Heart right ventricle (tissue), 16 donors: Measurements from ENCODE around the gene NUP133. TPM values are rescaled to one million over a fixed set of nuclear protein-coding genes. Genes with fewer than 3 reads are reported as not detected.

Experiments
- ATAC-seq, 8 donors: fragments of 200-7000 bp; cut with Tn5 transposase; one replicate each; pipeline ENCODE4 v1.9.1; 2020; ENCODE audit warnings: mild to moderate bottlenecking in 8 of 8, moderate library complexity in 8 of 8, moderate number of reproducible peaks in 1 of 8
- DNase-seq, 2 donors: peaks; one replicate each; pipeline ENCODE4 v3.0.0-alpha.2; 2020
- H3K27ac ChIP-seq, 10 donors: fragments of 200-600 bp; sonication (generic) in 2 of 10; one replicate each; pipeline versions ENCODE4 v1.5.0 to v1.8.0; 2020 to 2022; ENCODE audit warnings: mild to moderate bottlenecking in 3 of 10
- H3K27me3 ChIP-seq, 7 donors: fragments of 200-600 bp; one replicate each; pipeline ENCODE4 v1.8.0; 2021 to 2022; ENCODE audit warnings: mild to moderate bottlenecking in 2 of 7
- H3K36me3 ChIP-seq, 9 donors: fragments of 200-600 bp; sonication (generic) in 1 of 9; one replicate each; pipeline versions ENCODE4 v1.5.0 to v1.8.0; 2020 to 2022; ENCODE audit warnings: mild to moderate bottlenecking in 2 of 9
- H3K4me1 ChIP-seq, 9 donors: fragments of 200-600 bp; sonication (generic) in 1 of 9; one replicate each; pipeline versions ENCODE4 v1.5.0 to v1.8.0; 2020 to 2022; ENCODE audit warnings: mild to moderate bottlenecking in 4 of 9
- H3K4me3 ChIP-seq, 10 donors: fragments of 200-600 bp; sonication (generic) in 2 of 10; one replicate each; pipeline versions ENCODE4 v1.5.0 to v1.8.0; 2020 to 2022; ENCODE audit warnings: mild to moderate bottlenecking in 7 of 10, moderate library complexity in 2 of 10
- H3K9me3 ChIP-seq, 11 donors: fragments of 200-600 bp in 10 of 11; sonication (generic) in 2 of 11; one replicate each; pipeline versions ENCODE4 v1.5.0 to v1.8.0; 2013 to 2022; ENCODE audit warnings: mild to moderate bottlenecking in 2 of 11, control low read depth in 1 of 11, moderate library complexity in 1 of 11
- WGBS, 2 donors: extraction: QIAGEN DNeasy Blood & Tissue Kit; methylation state at CpG; one replicate each; pipeline ENCODE4 v1.1.7; 2013; ENCODE audit warnings: inconsistent platforms in 1 of 2; 5-methylcytosine and 5-hydroxymethylcytosine counted together
- intact Hi-C, 10 donors: fragments of 100-400 bp; cut with DNase I; formaldehyde crosslinking; loops; one replicate each; pipeline versions ENCODE4 v1.11.1 to v1.14.2; 2022
- polyA plus RNA-seq, 2 donors: library from polyadenylated mRNA; stranded (reverse); fragments of 200-250 nt; gene quantifications; one replicate each; pipeline ENCODE4 v1.2.3, GENCODE V29; 2013
- total RNA-seq, 10 donors: library from RNA; stranded (reverse); fragmentation: NEBNext Ultra II Directional in 3 of 10; extraction: Animal tissue kit (Norgen Biotek cat#: 25700) in 3 of 10; gene quantifications; one replicate each; pipeline versions ENCODE4 v1.2.1 to v1.2.4, GENCODE V29; 2021 to 2023
- TF ChIP-seq, protein P1 (sequence below), 9 donors: fragments of 200-600 bp; sonication (generic) in 2 of 9; IDR thresholded peaks; one replicate each; pipeline versions ENCODE4 v1.5.0 to v1.8.0; 2021 to 2022; ENCODE audit warnings: antibody characterized with exemption in 9 of 9, mild to moderate bottlenecking in 5 of 9, moderate library complexity in 1 of 9
- donor health status: Arrhythmogenic right ventricular cardiomyopathy.
- donor health status: ischemic (EF 13 %, LVEDD 7.1; RV severe dilation, severe dysfunction).
- donor health status: healthy with polysubstance abuse.
- donor health status: DM: no; HTN: yes; CAD: no.
- donor health status: DM: no; HTN: no; CAD: no.
- donor health status: ischemic (EF 25% LVEDD 6.9; RV normal size, moderate dysfunction).
- donor health status: ischemic (EF 25% LVEDD 5.7; RV mildly dilated, moderate dysfunction).
- donor health status: healthy.
- donor health status: DM: yes; HTN: yes; CAD: no.
- donor health status: Ischemic cardiomyopathy.
- donor health status: ischemic (EF 35%, LVEDD 5.7; RV mildly dilated, moderate dysfunction).
- donor health status: nonischemic (EF 11% LVEDD 7.7; RV severe dilation, severe dysfunction).
- donor health status: DM: yes; HTN: yes; CAD: no.
- donor health status: PGD.
- donor health status: ischemic (EF 29% LVEDD 5.4; RV normal size, mild dysfunction).
- donor health status: nonischemic (EF 23%, LVEDD 6.1; RV moderate dilation, normal function).

Gene NUP133
- total and polyA plus RNA-seq, 12 donors, result 9.3 to 36.3 (median 31.3) TPM

DNA sequence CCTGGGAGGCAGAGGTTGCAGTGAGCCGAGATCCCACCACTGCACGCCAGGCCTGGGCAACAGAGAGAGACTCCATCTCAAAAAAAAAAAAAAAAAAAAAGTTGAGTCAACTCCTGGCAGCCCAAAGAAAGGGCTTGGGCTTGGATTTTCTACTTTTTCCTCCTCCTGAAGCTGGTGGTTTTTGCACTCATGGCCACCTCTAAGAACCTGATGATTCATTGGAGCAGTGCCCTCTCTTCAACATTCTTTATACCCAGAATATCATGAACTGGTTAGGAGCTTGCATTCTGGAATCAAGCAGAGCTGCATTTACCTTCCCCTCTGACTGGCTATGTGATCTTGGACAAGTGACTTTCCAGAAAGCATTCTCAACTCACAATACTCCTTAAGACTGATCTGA is 70.7 kb downstream of the NUP133 start:
- Histone ChIP-seq H3K4me1 (peaks cover 0 to 32% (median 17%) of the 10 kb centered on the region in 9 donors), H3K27me3 (peaks cover 7 to 36% (median 26%) of the 10 kb centered on the region in 7 donors), H3K27ac (peak overlapping the region in 1 of 10 donors; percentile 93), H3K36me3 (peaks cover 0 to 35% (median 0%) of the 10 kb centered on the region in 9 donors), H3K9me3 (no peaks in the 10 kb centered on the region), H3K4me3 (no peak overlapping the region)
- ATAC-seq (no peak), DNase-seq (no peak)
- TF ChIP-seq, protein P1, sequence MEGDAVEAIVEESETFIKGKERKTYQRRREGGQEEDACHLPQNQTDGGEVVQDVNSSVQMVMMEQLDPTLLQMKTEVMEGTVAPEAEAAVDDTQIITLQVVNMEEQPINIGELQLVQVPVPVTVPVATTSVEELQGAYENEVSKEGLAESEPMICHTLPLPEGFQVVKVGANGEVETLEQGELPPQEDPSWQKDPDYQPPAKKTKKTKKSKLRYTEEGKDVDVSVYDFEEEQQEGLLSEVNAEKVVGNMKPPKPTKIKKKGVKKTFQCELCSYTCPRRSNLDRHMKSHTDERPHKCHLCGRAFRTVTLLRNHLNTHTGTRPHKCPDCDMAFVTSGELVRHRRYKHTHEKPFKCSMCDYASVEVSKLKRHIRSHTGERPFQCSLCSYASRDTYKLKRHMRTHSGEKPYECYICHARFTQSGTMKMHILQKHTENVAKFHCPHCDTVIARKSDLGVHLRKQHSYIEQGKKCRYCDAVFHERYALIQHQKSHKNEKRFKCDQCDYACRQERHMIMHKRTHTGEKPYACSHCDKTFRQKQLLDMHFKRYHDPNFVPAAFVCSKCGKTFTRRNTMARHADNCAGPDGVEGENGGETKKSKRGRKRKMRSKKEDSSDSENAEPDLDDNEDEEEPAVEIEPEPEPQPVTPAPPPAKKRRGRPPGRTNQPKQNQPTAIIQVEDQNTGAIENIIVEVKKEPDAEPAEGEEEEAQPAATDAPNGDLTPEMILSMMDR (IDR thresholded peaks at IDR 0.05), result no peak
- intact Hi-C loops, result loop anchor here in 1 of 10 donors (10.0 kb wide), 1 partner anchor 143 kb away; no protein-coding TSS in a partner anchor
- WGBS, 2 donors, result 93 to 96% methylated on average over 2 of the region's 2 CpGs

DNA sequence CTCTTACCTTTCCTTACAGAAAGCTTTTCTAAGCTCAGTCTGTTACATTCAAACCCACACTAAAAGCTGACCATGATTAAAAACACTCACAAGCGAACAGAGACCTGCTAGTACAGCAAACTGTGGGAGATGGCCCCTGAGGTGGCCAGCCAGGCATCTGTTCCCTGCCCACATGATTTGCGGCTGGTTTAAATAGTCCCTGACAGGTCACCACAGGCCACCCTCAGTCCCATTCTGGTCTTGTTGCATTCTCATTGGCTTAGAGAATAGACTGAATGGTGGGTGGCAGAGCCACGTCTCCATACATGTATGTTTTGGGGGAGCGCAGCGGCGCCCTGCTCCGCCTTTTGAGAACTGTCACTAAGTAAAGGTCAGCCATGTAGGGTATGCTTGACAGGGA is 71.9 kb downstream of the NUP133 start:
- ATAC-seq (no peak), DNase-seq (no peak)
- Histone ChIP-seq H3K27ac (peak overlapping the region in 5 of 10 donors; percentile 82 to 99 (median 93)), H3K4me1 (peaks cover 0 to 44% (median 27%) of the 10 kb centered on the region in 9 donors), H3K27me3 (peaks cover 11 to 48% (median 39%) of the 10 kb centered on the region in 7 donors), H3K36me3 (peaks cover 0 to 32% (median 0%) of the 10 kb centered on the region in 9 donors), H3K9me3 (no peaks in the 10 kb centered on the region), H3K4me3 (no peak overlapping the region)
- TF ChIP-seq, protein P1 (IDR thresholded peaks at IDR 0.05), result no peak
- intact Hi-C loops, result loop anchor here in 1 of 10 donors (10.0 kb wide), 1 partner anchor 141 kb away; no protein-coding TSS in a partner anchor
- 77% methylated on average over 7 of the region's 7 CpGs for WGBS, 2 donors

DNA sequence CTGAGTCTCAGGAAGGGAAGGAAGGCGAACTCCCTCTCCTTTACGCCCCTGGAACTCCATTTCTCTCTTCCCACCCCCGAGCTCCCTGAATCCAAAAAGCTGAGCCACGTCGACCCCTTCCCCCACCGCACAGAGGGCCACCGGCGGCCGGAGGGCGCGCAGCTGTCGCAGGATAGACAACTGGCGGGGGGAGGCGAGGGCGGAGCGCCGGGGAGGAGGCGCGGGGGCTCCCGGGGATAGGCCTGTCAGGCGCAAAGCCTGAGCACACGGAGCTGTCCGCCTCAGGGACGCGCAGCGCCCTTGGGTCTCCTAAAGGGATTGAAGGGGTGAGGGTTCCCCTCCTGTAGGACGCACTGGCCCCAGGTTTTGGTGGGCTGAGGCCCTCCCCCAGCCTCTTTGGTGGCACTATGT is 73.5 kb downstream of the NUP133 start:
- intact Hi-C loops, result loop anchor here in 1 of 10 donors (10.0 kb wide), 1 partner anchor 140 kb away; no protein-coding TSS in a partner anchor
- Histone ChIP-seq H3K9me3 (no peaks in the 10 kb centered on the region), H3K27ac (peak overlapping the region in 8 of 10 donors; percentile 62 to 99 (median 92)), H3K4me3 (peak overlapping the region in 7 of 10 donors; percentile 29 to 65 (median 55)), H3K27me3 (peaks cover 15 to 64% (median 54%) of the 10 kb centered on the region in 7 donors), H3K4me1 (peaks cover 0 to 39% (median 28%) of the 10 kb centered on the region in 9 donors), H3K36me3 (peaks cover 0 to 24% (median 0%) of the 10 kb centered on the region in 9 donors)
- TF ChIP-seq, protein P1 (IDR thresholded peaks at IDR 0.05), result no peak
- WGBS, 2 donors, result 1% methylated on average over 27 of the region's 27 CpGs
- ATAC-seq (peak; percentile 41 to 78 (median 59)), DNase-seq (peak; percentile 28 to 65)

DNA sequence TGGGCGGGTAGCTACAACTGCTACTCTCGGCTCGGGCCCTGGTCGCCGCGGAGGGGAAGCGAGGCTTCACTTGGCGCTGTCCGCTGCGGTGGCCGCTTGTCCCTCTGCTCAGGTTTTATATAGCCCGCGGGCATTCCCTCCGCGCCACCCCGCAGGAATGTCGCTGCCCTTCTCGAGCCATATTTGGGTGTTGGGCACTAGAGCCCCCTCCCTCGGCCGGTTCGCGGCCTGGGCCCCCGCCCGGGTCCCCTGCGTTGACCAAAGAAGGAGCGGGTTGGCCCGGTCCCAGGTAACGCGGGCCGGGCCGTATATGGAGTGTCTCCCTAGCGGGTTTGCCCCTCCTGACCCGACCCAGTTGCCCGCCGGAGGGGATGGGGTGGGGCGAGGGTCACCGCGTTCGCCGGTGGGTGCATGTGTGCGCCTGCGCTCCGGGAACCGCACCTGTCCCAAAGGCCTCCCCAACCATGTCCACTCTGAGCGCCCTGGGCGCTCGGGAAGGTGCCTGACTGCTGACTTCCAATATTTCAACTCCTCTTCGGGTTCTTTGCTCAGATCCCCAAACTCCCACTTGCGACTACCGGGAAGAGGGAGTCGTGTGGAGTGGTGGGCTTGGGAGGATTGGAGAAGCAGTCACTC is 74.0 kb downstream of the NUP133 start, which contains the start of gene ACTA1:
Gene ACTA1, minus strand, starts transcription at position 90 of the 636 bp plus-strand sequence. CDS start 979 bp downstream, outside the sequence.
- peaks cover 0 to 22% (median 0%) of the 10 kb centered on the region in 9 donors for H3K36me3 ChIP-seq
- TF ChIP-seq, protein P1 (IDR thresholded peaks at IDR 0.05), result no peak
- DNase-seq, result peak; percentile 17 to 80
- peaks cover 15 to 69% (median 59%) of the 10 kb centered on the region in 7 donors for H3K27me3 ChIP-seq
- peaks cover 0 to 39% (median 28%) of the 10 kb centered on the region in 9 donors for H3K4me1 ChIP-seq
- WGBS, 2 donors, result 1% methylated on average over 51 of the region's 51 CpGs
- no peaks in the 10 kb centered on the region for H3K9me3 ChIP-seq
- ATAC-seq, result peak; percentile 26 to 79 (median 65)
- peak within 1 kb of the TSS in 8 of 10 donors; percentile 62 to 99 (median 92) for H3K27ac ChIP-seq
- intact Hi-C loops, result loop anchor here in 1 of 10 donors (10.0 kb wide), 1 partner anchor 139 kb away; no protein-coding TSS in a partner anchor
- peak within 1 kb of the TSS; percentile 4 to 65 (median 50) for H3K4me3 ChIP-seq
